IMR-90 (cell line): ENCODE data around the gene CADM1. TPM values are rescaled to one million over a fixed set of nuclear protein-coding genes. Genes with fewer than 3 reads are reported as not detected.

Experiments used
- ATAC-seq: fragments of 200-7000 bp; cut with Tn5 transposase; 2 replicates; pipeline ENCODE4 v1.9.1; 2020; ENCODE audit warnings: low read depth, mild to moderate bottlenecking, moderate library complexity
- BruUV-seq: library from RNA; stranded (reverse); fragments of 400-500 nt; replicated peaks from 2 replicates; lab custom pipeline; 2021; lab: Mats Ljungman, UMichigan
- CTCF ChIA-PET: fragments of 300-600 bp; formaldehyde crosslinking; extraction: SDS; loops from one replicate; lab custom pipeline; 2021; ENCODE audit warnings: antibody characterized with exemption; lab: Yijun Ruan, JAX
- POLR2A ChIA-PET: fragments of 300-600 bp; sonication (Branson Sonifier 250); formaldehyde crosslinking; loops from one replicate; lab custom pipeline; 2022; ENCODE audit warnings: antibody characterized with exemption; ENCODE audit not compliant: unreplicated experiment; lab: Charles Lee
- DNase-seq: peaks from one replicate; pipeline ENCODE4 v3.0.0; 2013
- H2AFZ ChIP-seq: replicated peaks from 2 replicates; pipeline ENCODE3; 2013; ENCODE audit warnings: low read length, mild to moderate bottlenecking; ENCODE audit not compliant: poor library complexity
- H2AK5ac ChIP-seq: 2 replicates; pipeline ENCODE4 v1.6.1; 2013; ENCODE audit warnings: low read depth, low read length, inconsistent platforms
- H2AK9ac ChIP-seq: replicated peaks from 2 replicates; pipeline ENCODE3; 2013; ENCODE audit warnings: mild to moderate bottlenecking, low read depth, low read length, moderate library complexity; ENCODE audit not compliant: poor library complexity
- H2BK120ac ChIP-seq: 2 replicates; pipeline ENCODE4 v1.6.1; 2013; ENCODE audit warnings: low read depth, low read length, inconsistent platforms
- H2BK15ac ChIP-seq: 3 replicates; pipeline ENCODE4 v1.6.1; 2013; ENCODE audit warnings: low read depth, low read length, inconsistent platforms
- H2BK20ac ChIP-seq: 2 replicates; pipeline ENCODE4 v1.6.1; 2013; ENCODE audit warnings: low read depth, mild to moderate bottlenecking, inconsistent platforms, low read length, moderate library complexity
- H2BK5ac ChIP-seq: 2 replicates; pipeline ENCODE4 v1.6.1; 2013; ENCODE audit warnings: mild to moderate bottlenecking, low read depth, low read length, inconsistent platforms; ENCODE audit not compliant: poor library complexity, severe bottlenecking
- H3K14ac ChIP-seq: replicated peaks from 2 replicates; pipeline ENCODE4 v1.6.1; 2013; ENCODE audit warnings: low read depth, low read length, inconsistent platforms
- H3K18ac ChIP-seq: 2 replicates; pipeline ENCODE4 v1.6.1; 2013; ENCODE audit warnings: low read depth, low read length, control low read depth
- H3K23ac ChIP-seq: 2 replicates; pipeline ENCODE4 v1.6.1; 2013; ENCODE audit warnings: low read depth, low read length, inconsistent platforms
- H3K27ac ChIP-seq: 2 replicates; pipeline ENCODE4 v1.5.1; 2013; ENCODE audit warnings: mild to moderate bottlenecking, control low read depth, low read length; ENCODE audit not compliant: insufficient read depth
- H3K27me3 ChIP-seq: 2 replicates; pipeline ENCODE4 v1.6.1; 2013; ENCODE audit warnings: low read length; ENCODE audit not compliant: control insufficient read depth, insufficient read depth
- H3K36me3 ChIP-seq: 2 replicates; pipeline ENCODE4 v1.6.1; 2013; ENCODE audit warnings: low read length, mixed read lengths; ENCODE audit not compliant: control insufficient read depth, insufficient read depth
- H3K4ac ChIP-seq: 2 replicates; pipeline ENCODE4 v1.6.1; 2013; ENCODE audit warnings: low read depth, low read length, inconsistent platforms
- H3K4me1 ChIP-seq: 2 replicates; pipeline ENCODE4 v1.6.1; 2013; ENCODE audit warnings: low read length, mixed read lengths; ENCODE audit not compliant: control insufficient read depth, insufficient read depth
- H3K4me2 ChIP-seq: 2 replicates; pipeline ENCODE4 v1.6.1; 2013; ENCODE audit warnings: low read depth, mild to moderate bottlenecking, control low read depth, low read length, moderate library complexity
- H3K4me3 ChIP-seq: 2 replicates; pipeline ENCODE4 v1.5.1; 2013; ENCODE audit warnings: low read depth, mild to moderate bottlenecking, control low read depth, low read length, moderate library complexity; ENCODE audit not compliant: insufficient read depth
- H3K56ac ChIP-seq: 2 replicates; pipeline ENCODE4 v1.6.1; 2013; ENCODE audit warnings: low read length, inconsistent platforms; ENCODE audit not compliant: insufficient read depth; ENCODE audit errors: extremely low read depth
- H3K79me1 ChIP-seq, 2 experiments: 2 replicates each; pipeline ENCODE4 v1.6.1; 2013; ENCODE audit warnings: low read length in 2 of 2, inconsistent platforms in 1 of 2, low read depth in 1 of 2
- H3K9ac ChIP-seq: 2 replicates; pipeline ENCODE4 v1.6.1; 2013; ENCODE audit warnings: low read depth, low read length, control low read depth
- H3K9me1 ChIP-seq: 2 replicates; pipeline ENCODE4 v1.6.1; 2013; ENCODE audit warnings: low read length, inconsistent platforms; ENCODE audit not compliant: insufficient read depth
- H3K9me3 ChIP-seq: 2 replicates; pipeline ENCODE4 v1.6.1; 2013; ENCODE audit warnings: low read length; ENCODE audit not compliant: control insufficient read depth, insufficient read depth
- H4K20me1 ChIP-seq: 2 replicates; pipeline ENCODE4 v1.6.1; 2013; ENCODE audit warnings: low read length, inconsistent platforms; ENCODE audit not compliant: insufficient read depth
- H4K5ac ChIP-seq: 2 replicates; pipeline ENCODE4 v1.6.1; 2013; ENCODE audit warnings: mild to moderate bottlenecking, low read depth, low read length, control low read depth
- H4K8ac ChIP-seq, 2 experiments: 2 replicates each; pipeline ENCODE4 v1.6.1; 2013; ENCODE audit warnings: low read depth in 2 of 2, low read length in 2 of 2, control low read depth in 1 of 2, inconsistent platforms in 1 of 2
- H4K91ac ChIP-seq: 2 replicates; pipeline ENCODE4 v1.6.1; 2013; ENCODE audit warnings: low read depth, low read length, inconsistent platforms; ENCODE audit not compliant: insufficient read depth
- BHLHE40 ChIP-seq: fragments of 150-350 bp; IDR thresholded peaks from 2 replicates; pipeline ENCODE4 v1.6.1; 2016; ENCODE audit warnings: mild to moderate bottlenecking, low read depth, low read length
- NFE2L2 ChIP-seq: fragments of 150-350 bp; IDR thresholded peaks from 2 replicates; pipeline ENCODE4 v1.6.1; 2016; ENCODE audit warnings: low read depth, mild to moderate bottlenecking, low read length
- RCOR1 ChIP-seq: IDR thresholded peaks from 2 replicates; pipeline ENCODE4 v1.6.1; 2012; ENCODE audit warnings: mild to moderate bottlenecking, low read length, improper control_type of control experiment; ENCODE audit not compliant: insufficient replicate concordance
- WGBS, 2 experiments: methylation state at CpG; one replicate each; pipeline versions ENCODE4 v1.1.5 to v1.1.7; 2013; ENCODE audit warnings: missing lambda C conversion rate in 2 of 2; ENCODE audit not compliant: insufficient read length in 1 of 2; ENCODE audit errors: extremely low coverage in 2 of 2; 5-methylcytosine and 5-hydroxymethylcytosine counted together
- dilution Hi-C: fragments of 300-500 bp; cut with HindIII; formaldehyde crosslinking; loops from one replicate; pipeline ENCODE4 v1.14.3; 2018; ENCODE audit warnings: low sequenced_read_pairs; ENCODE audit not compliant: unreplicated experiment
- in situ Hi-C: fragments of 300-500 bp; cut with MboI; formaldehyde crosslinking; loops from 3 replicates; pipeline ENCODE4 v1.14.3; 2019; ENCODE audit warnings: low sequenced_read_pairs, inconsistent platforms, mixed read lengths
- intact Hi-C: fragments of 100-400 bp; cut with micrococcal nuclease; formaldehyde crosslinking; loops from 2 replicates; pipeline ENCODE4 v1.10.0; 2022
- polyA plus RNA-seq, 3 experiments: library from polyadenylated mRNA; depleted of rRNA; stranded (reverse); fragments of >200 nt; gene quantifications; 2 replicates each; pipeline ENCODE4 v1.2.3, GENCODE V29; 2012; ENCODE audit warnings: low replicate concordance in 1 of 3
- total RNA-seq: library from RNA; depleted of rRNA; stranded (reverse); fragments of >200 nt; gene quantifications from 2 replicates; pipeline ENCODE4 v1.2.3, GENCODE V29; 2012
- TF ChIP-seq, protein P1 (sequence below): fragments of 150-350 bp; IDR thresholded peaks from 2 replicates; pipeline ENCODE4 v1.6.1; 2016; ENCODE audit warnings: low read depth, mild to moderate bottlenecking, low read length, moderate library complexity, borderline replicate concordance

Gene CADM1
- total and polyA plus RNA-seq, 2 of the 4 experiments (the other 2 are of a cell fraction): 28.8 to 77.1 TPM

DNA sequence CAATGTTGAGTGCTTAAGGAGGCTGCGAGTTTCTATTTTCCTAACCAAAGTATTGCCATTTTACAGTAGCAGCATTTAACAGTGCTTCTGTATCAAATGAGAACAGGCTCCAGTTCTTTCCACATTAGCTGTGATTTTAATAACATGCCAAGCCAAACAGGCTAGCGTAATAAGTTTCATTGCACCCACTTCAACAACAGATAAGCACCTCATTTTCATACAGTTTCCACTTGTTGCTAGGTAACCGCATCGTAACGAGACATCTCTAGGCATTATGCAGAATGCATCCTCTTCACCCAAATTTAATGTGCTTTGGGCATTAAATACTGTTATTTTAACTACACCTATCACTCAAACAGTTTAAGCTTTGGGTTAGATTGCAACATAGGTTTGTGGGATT lies 79.0 kb downstream of the CADM1 start:
- H2BK20ac ChIP-seq: no peak overlapping the region
- no peak overlapping the region for H2BK15ac ChIP-seq
- H4K91ac ChIP-seq: no peak overlapping the region
- no peak overlapping the region for H2AK9ac ChIP-seq
- no peak overlapping the region for H3K14ac ChIP-seq
- dilution Hi-C loops (no loop called here), in situ Hi-C loops (no loop called here), intact Hi-C loops (no loop called here)
- H2BK5ac ChIP-seq: no peak overlapping the region
- H2AK5ac ChIP-seq: no peak overlapping the region
- H4K20me1 ChIP-seq: no peaks in the 10 kb centered on the region
- no peak overlapping the region for H3K18ac ChIP-seq
- H3K4me2 ChIP-seq: no peak overlapping the region
- H3K79me1 ChIP-seq: peaks cover 3 to 6% of the 10 kb centered on the region in 2 experiments; a peak in 1 of 4 replicates
- WGBS, 2 experiments: no CpG with 5 or more reads among the region's 5 CpGs
- ChIA-PET POLR2A (no interaction called here), CTCF (no interaction called here)
- no peak overlapping the region for H4K8ac ChIP-seq
- peaks cover 1% of the 10 kb centered on the region; the same call in 1 of the 2 replicates for H3K36me3 ChIP-seq
- no peak overlapping the region for H2BK120ac ChIP-seq
- no peak for DNase-seq
- H3K9ac ChIP-seq: no peak overlapping the region
- no TSS peak for BruUV-seq
- no peak for ATAC-seq
- H2AFZ ChIP-seq: no peak overlapping the region
- H3K9me3 ChIP-seq: no peaks in the 10 kb centered on the region
- H3K23ac ChIP-seq: no peak overlapping the region
- no peaks in the 10 kb centered on the region for H3K9me1 ChIP-seq
- H4K5ac ChIP-seq: no peak overlapping the region
- no peak for TF ChIP-seq NFE2L2
- TF ChIP-seq BHLHE40: no peak
- TF ChIP-seq RCOR1: no peak
- TF ChIP-seq, protein P1, sequence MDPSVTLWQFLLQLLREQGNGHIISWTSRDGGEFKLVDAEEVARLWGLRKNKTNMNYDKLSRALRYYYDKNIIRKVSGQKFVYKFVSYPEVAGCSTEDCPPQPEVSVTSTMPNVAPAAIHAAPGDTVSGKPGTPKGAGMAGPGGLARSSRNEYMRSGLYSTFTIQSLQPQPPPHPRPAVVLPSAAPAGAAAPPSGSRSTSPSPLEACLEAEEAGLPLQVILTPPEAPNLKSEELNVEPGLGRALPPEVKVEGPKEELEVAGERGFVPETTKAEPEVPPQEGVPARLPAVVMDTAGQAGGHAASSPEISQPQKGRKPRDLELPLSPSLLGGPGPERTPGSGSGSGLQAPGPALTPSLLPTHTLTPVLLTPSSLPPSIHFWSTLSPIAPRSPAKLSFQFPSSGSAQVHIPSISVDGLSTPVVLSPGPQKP: no peak
- H3K4ac ChIP-seq: no peak overlapping the region
- no peak overlapping the region for H3K56ac ChIP-seq
- H3K27ac ChIP-seq: no peak overlapping the region
- H3K27me3 ChIP-seq: no peaks in the 10 kb centered on the region
- H3K4me3 ChIP-seq: no peak overlapping the region
- peaks cover 2% of the 10 kb centered on the region for H3K4me1 ChIP-seq
